ENCODE data around the gene R3HDM1.

DNA sequence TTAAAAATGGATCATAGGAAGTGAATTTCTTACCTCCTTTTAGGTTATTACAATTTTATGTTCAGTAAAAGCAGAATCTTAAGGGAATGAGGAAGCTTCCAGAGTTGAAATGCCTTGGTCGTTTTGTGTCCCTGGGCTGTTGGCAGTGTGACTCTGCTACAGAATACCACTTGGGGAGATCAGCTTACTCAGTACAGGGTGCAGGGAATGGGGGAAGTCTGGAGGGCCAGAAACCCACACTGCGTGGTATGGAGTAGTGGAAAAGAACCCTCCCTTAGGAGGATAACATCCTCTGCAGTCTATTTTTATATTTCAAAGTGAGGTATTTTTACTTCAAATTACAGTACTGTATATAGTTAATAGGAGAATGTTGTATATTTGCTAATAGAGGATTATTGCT lies 51.1 kb downstream of the R3HDM1 start:
- TF ChIP-seq POLR2A (IDR thresholded peaks at IDR 0.05; ENCODE audit: low read depth) (no peak), EP300 (IDR thresholded peaks at IDR 0.05) (no peak)
- TF ChIP-seq, protein P1, sequence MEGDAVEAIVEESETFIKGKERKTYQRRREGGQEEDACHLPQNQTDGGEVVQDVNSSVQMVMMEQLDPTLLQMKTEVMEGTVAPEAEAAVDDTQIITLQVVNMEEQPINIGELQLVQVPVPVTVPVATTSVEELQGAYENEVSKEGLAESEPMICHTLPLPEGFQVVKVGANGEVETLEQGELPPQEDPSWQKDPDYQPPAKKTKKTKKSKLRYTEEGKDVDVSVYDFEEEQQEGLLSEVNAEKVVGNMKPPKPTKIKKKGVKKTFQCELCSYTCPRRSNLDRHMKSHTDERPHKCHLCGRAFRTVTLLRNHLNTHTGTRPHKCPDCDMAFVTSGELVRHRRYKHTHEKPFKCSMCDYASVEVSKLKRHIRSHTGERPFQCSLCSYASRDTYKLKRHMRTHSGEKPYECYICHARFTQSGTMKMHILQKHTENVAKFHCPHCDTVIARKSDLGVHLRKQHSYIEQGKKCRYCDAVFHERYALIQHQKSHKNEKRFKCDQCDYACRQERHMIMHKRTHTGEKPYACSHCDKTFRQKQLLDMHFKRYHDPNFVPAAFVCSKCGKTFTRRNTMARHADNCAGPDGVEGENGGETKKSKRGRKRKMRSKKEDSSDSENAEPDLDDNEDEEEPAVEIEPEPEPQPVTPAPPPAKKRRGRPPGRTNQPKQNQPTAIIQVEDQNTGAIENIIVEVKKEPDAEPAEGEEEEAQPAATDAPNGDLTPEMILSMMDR (IDR thresholded peaks at IDR 0.05) = no peak

Data from esophagus muscularis mucosa (tissue), 4 donors.